ENCODE results near the gene ZFP36L1.

ZFP36L1 gene

DNA sequence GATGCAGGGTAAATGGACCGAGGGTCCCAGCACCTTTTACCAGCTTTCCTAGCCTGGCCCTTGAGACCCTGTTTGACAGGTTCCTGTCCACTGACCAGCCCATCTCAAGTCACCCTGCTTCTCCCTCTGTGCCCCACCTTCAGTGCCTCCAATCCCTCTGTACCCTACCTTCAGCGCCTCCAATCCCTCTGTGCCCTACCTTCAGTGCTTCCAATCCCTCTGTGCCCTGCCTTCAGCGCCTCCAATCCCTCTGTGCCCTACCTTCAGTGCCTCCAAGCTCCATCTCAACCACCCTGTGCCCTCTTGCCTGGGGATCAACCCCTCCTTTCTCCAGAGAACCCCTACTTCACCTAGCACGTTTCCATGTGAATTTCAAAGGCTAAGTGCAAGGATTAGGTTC is 54.3 kb downstream of the ZFP36L1 start:
- no peak for DNase-seq (ENCODE audit: low spot score)

Data from ecto neural progenitor cell (in vitro differentiated cells).